K562 (cell line): ENCODE data around the gene CACNA1I. TPM values are rescaled to one million over a fixed set of nuclear protein-coding genes. Genes with fewer than 3 reads are reported as not detected.

ENCODE experiments used
- CCNT2 ChIP-seq: IDR thresholded peaks from 2 replicates; pipeline ENCODE4 v1.6.1; 2011; ENCODE audit warnings: borderline replicate concordance, low read depth, mild to moderate bottlenecking, moderate library complexity, mixed read lengths, low read length; ENCODE audit not compliant: insufficient read length; ENCODE audit errors: extremely low read depth
- CEBPG ChIP-seq, 3 experiments: fragments of 200-800 bp in 1 of 3; sonication (Bioruptor generic) in 1 of 3; sonication (generic) in 1 of 3; formaldehyde crosslinking in 1 of 3; IDR thresholded peaks in 2 of 3; conservative IDR thresholded peaks in 1 of 3; 2 replicates each; pipeline versions ENCODE4 v1.6.1 to v1.8.0; 2016 to 2022; ENCODE audit warnings: missing compliant biosample characterization in 2 of 3, missing genetic modification characterization in 2 of 3, mild to moderate bottlenecking in 1 of 3, missing genetic modification reagents in 1 of 3
- IFI16 ChIP-seq: fragments of 250-450 bp; sonication (Bioruptor Pico); IDR thresholded peaks from 2 replicates; pipeline ENCODE4 v2.1.2; 2022; ENCODE audit warnings: mild to moderate bottlenecking, inconsistent platforms
- MTA2 ChIP-seq: fragments of 450-650 bp; IDR thresholded peaks from 2 replicates; pipeline ENCODE4 v1.6.1; 2016; ENCODE audit warnings: low read depth
- NCOA2 ChIP-seq, 2 experiments: fragments of 450-650 bp; IDR thresholded peaks; 2 replicates each; pipeline ENCODE4 v1.6.1; 2018; ENCODE audit warnings: mild to moderate bottlenecking in 2 of 2, moderate library complexity in 1 of 2; ENCODE audit not compliant: partially characterized antibody in 2 of 2
- NCOA6 ChIP-seq: fragments of 450-650 bp; IDR thresholded peaks from 2 replicates; pipeline ENCODE4 v1.6.1; 2017; ENCODE audit warnings: mild to moderate bottlenecking
- NFRKB ChIP-seq: fragments of 450-650 bp; IDR thresholded peaks from 2 replicates; pipeline ENCODE4 v1.6.1; 2016; ENCODE audit warnings: low read depth
- RBM15 ChIP-seq: fragments of 200-400 bp; formaldehyde crosslinking; IDR thresholded peaks from 2 replicates; pipeline ENCODE4 v1.6.1; 2018; ENCODE audit warnings: mild to moderate bottlenecking, low read length, moderate library complexity; ENCODE audit not compliant: insufficient read depth
- SMC3 ChIP-seq: conservative IDR thresholded peaks from 2 replicates; pipeline ENCODE4 v1.6.1; 2011; ENCODE audit warnings: low read depth, low read length, improper control_type of control experiment; ENCODE audit not compliant: insufficient read depth
- STAT5A ChIP-seq: IDR thresholded peaks from 2 replicates; pipeline ENCODE4 v1.6.1; 2012; ENCODE audit warnings: low read length, inconsistent platforms, borderline replicate concordance
- VEZF1 ChIP-seq: fragments of 200-800 bp; sonication (Bioruptor generic); IDR thresholded peaks from 2 replicates; pipeline ENCODE4 v1.6.1; 2017; ENCODE audit warnings: missing genetic modification characterization, missing compliant biosample characterization
- YBX1 ChIP-seq: fragments of 450-650 bp; IDR thresholded peaks from 2 replicates; pipeline ENCODE4 v1.7.1; 2016; ENCODE audit warnings: mild to moderate bottlenecking
- ZBED1 ChIP-seq: IDR thresholded peaks from 2 replicates; pipeline ENCODE4 v1.6.1; 2014
- ZFP36 ChIP-seq: fragments of 150-350 bp; IDR thresholded peaks from 2 replicates; pipeline ENCODE4 v1.6.1; 2018; ENCODE audit warnings: low read length, low read depth; ENCODE audit not compliant: partially characterized antibody
- ZNF212 ChIP-seq: fragments of 450-650 bp; formaldehyde crosslinking; IDR thresholded peaks from 2 replicates; pipeline ENCODE4 v1.4.0; 2020; ENCODE audit warnings: mild to moderate bottlenecking
- ZNF318 ChIP-seq, 2 experiments: fragments of 450-650 bp; IDR thresholded peaks; 2 replicates each; pipeline ENCODE4 v1.6.1; 2016; ENCODE audit warnings: mild to moderate bottlenecking in 2 of 2, borderline replicate concordance in 1 of 2, low read depth in 1 of 2, moderate library complexity in 1 of 2
- polyA plus RNA-seq, 8 experiments: library from polyadenylated mRNA; depleted of rRNA in 4 of 8; stranded (reverse) in 5 of 8; unstranded in 3 of 8; fragments of >200 nt; fragmentation: Nextera tagmentation in 2 of 8; fragmentation: Illumina TruSeq in 1 of 8; extraction: Ambion mirVana in 2 of 8; extraction: Trizol in 1 of 8; gene quantifications; 2 replicates each; pipeline versions ENCODE4 v1.2.1 to v1.2.3, GENCODE V29; 2011 to 2014; ENCODE audit warnings: inconsistent platforms in 1 of 8, missing spikeins in 1 of 8
- total RNA-seq, 7 experiments: library from RNA; depleted of rRNA in 6 of 7; stranded (reverse); fragments of >200 nt in 6 of 7; fragmentation: Illumina TruSeq in 2 of 7; extraction: Trizol in 2 of 7; gene quantifications; 2 replicates each; pipeline versions ENCODE4 v1.2.1 to v1.2.3, GENCODE V29; 2011 to 2021; ENCODE audit warnings: low replicate concordance in 1 of 7

Gene CACNA1I
- total and polyA plus RNA-seq, 9 of the 15 experiments (the other 6 are each of a cell fraction or from before 2014, with no cell fraction given) = 0.01 to 0.79 (median 0.32) TPM; not detected in 1

DNA sequence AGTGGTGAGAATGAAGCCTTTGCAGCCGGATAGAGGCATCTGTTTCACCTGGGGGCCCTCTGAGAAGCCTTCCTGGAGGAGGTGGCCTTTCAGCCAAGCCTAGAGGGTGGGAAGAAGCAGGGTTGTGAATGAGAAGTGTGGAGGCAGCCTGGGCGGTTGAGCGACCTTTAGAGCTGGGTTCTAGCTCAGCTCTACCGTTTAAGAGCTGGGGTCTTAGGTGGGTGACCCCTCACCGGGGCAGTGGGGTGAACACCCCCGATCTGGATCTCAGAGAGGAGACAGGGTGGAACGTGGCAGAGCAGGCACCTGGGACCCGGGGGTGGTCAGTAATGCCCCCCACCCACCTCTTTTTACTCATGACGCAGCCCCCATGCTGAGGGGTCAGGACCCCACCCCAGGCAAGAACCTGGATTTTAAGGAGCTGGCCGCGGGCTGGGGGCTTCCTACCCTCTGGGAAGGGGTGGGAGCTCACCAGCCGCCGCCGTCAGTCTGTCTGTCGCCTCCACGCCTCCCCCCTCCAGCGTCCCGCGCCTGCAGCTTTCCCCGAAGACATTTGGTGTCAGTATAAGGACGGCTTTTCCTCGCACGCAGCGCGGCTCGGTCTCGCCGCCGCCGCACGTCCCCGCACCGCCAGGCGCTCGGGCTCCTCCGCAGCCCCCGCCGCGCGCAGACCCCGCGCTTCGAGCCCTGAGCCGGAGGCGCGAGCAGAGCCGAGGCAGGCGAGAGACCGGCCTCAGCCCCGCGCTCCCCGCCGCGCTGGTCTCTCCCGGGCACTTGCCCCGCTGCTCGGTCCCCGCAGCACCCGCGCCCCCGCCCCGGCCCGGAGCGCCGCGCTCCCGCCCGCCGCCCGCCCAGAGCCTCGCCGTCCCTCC lies 13.3 kb upstream of the CACNA1I start (continued):
- TF ChIP-seq MTA2 (no peak), IFI16 (CRISPR knock-in tag) (no peak), SMC3 (0 out of 2 replicates have a peak, but pooled peaks have one; percentile 23), CCNT2 (no peak), RBM15 (no peak), STAT5A (no peak), ZNF318 (IDR thresholded peaks at IDR 0.05; ENCODE audit: borderline replicate concordance in 1 of 2, low read depth in 1 of 2) (no peak), VEZF1 (CRISPR knock-in tag) (peak; percentile 56), ZNF212 (CRISPR knock-in tag) (no peak), ZBED1 (no peak), ZFP36 (peak; percentile 86), CEBPG (CRISPR knock-in tag; IDR thresholded peaks at IDR 0.05) (no peak), CEBPG (tag; conservative IDR thresholded peaks at IDR 0.05 in 1 of 2, IDR thresholded peaks at IDR 0.05 in 1 of 2) (no peak), YBX1 (no peak), NCOA2 (IDR thresholded peaks at IDR 0.05; ENCODE audit: partially characterized antibody in 2 of 2) (no peak), NFRKB (no peak), NCOA6 (no peak)
